MCF 10A (cell line): ENCODE measurements around the gene HLA-DRA. TPM values are rescaled to one million over a fixed set of nuclear protein-coding genes. Genes with fewer than 3 reads are reported as not detected.

Source experiments
- BruUV-seq: library from RNA; stranded (reverse); fragments of 400-500 nt; replicated peaks from 2 replicates; lab custom pipeline; 2021; lab: Mats Ljungman, UMichigan
- CTCF ChIA-PET: fragments of 300-600 bp; sonication (Branson Sonifier 250); formaldehyde crosslinking; extraction: SDS; loops from one replicate; lab custom pipeline; 2021; ENCODE audit warnings: antibody characterized with exemption, inconsistent platforms; lab: Yijun Ruan, JAX
- POLR2A ChIA-PET: fragments of 300-600, 350-650 bp; sonication (Branson Sonifier 250); formaldehyde crosslinking; extraction: SDS; loops from one replicate; lab custom pipeline; 2020; ENCODE audit warnings: antibody characterized with exemption, inconsistent platforms; lab: Yijun Ruan, JAX
- DNase-seq: peaks from one replicate; pipeline ENCODE4 v3.0.0-alpha.2; 2018; ENCODE audit not compliant: unreplicated experiment
- H3K27ac Mint-ChIP-seq: one replicate; pipeline ENCODE4 v1.8.0; 2022; ENCODE audit warnings: mild to moderate bottlenecking, low read depth, mixed read lengths; ENCODE audit not compliant: unreplicated experiment
- H3K27me3 Mint-ChIP-seq: one replicate; pipeline ENCODE4 v1.8.0; 2022; ENCODE audit warnings: mixed read lengths; ENCODE audit not compliant: insufficient read depth, unreplicated experiment
- H3K36me3 Mint-ChIP-seq: one replicate; pipeline ENCODE4 v1.8.0; 2022; ENCODE audit warnings: mild to moderate bottlenecking, moderate library complexity, mixed read lengths; ENCODE audit not compliant: insufficient read depth, unreplicated experiment
- H3K4me1 Mint-ChIP-seq: one replicate; pipeline ENCODE4 v1.8.0; 2022; ENCODE audit warnings: mixed read lengths; ENCODE audit not compliant: insufficient read depth, unreplicated experiment
- H3K4me3 Mint-ChIP-seq: one replicate; pipeline ENCODE4 v1.8.0; 2022; ENCODE audit warnings: mild to moderate bottlenecking, moderate library complexity, mixed read lengths; ENCODE audit not compliant: unreplicated experiment
- H3K9me3 Mint-ChIP-seq: one replicate; pipeline ENCODE4 v1.8.0; 2022; ENCODE audit warnings: mixed read lengths; ENCODE audit not compliant: unreplicated experiment
- CTCF ChIP-seq: fragments of 200-600 bp; IDR thresholded peaks from one replicate; pipeline ENCODE4 v1.8.0; 2022; ENCODE audit warnings: antibody characterized with exemption, mild to moderate bottlenecking; ENCODE audit not compliant: unreplicated experiment
- intact Hi-C: fragments of 100-400 bp; cut with micrococcal nuclease; formaldehyde crosslinking; loops from 2 replicates; pipeline ENCODE4 v1.14.1; 2022
- total RNA-seq: library from RNA; stranded (reverse); gene quantifications from 2 replicates; pipeline ENCODE4 v1.2.3, GENCODE V29; 2022

Gene HLA-DRA
- total RNA-seq, 1 experiment from 2014 or later = not detected

- Mint-ChIP-seq H3K4me3 (no peak overlapping the region), H3K4me1 (no peaks in the 10 kb centered on the region), H3K36me3 (peaks cover 6% of the 10 kb centered on the region), H3K9me3 (no peaks in the 10 kb centered on the region), H3K27ac (no peak overlapping the region), H3K27me3 (peaks cover 54% of the 10 kb centered on the region)
- BruUV-seq = no TSS peak
- no peak for TF ChIP-seq CTCF
- intact Hi-C loops = no loop called here
- POLR2A ChIA-PET = no interaction called here
- CTCF ChIA-PET = interaction anchor here (0.5 to 4.5 kb wide), 4 partner anchors 12 to 1814 kb away, joined by 3 to 50 read pairs (median 4); no protein-coding TSS in a partner anchor
- DNase-seq = no peak
Observed at GRCh38 chr6:32426338-32426737, 13.3 kb upstream of the HLA-DRA start.

DNA sequence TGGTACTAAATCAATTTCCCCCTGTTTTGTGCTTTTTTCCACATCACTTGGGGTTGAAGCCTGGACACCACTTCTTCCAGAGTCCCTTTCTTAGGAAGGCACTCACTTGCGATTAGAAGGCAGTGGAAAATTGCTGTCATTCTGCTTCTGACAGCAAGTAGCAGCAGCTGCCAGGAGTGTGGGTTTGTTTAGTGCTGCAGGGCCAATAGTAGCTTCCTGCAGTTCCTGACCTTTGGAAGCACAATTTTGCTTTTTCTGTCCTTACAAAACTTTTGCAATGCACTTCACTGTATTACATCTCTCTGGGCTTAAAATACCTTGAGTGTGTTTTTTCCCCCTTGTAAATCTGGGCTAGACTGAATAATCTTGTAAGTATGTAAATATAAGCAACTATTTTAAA, 12.5 kb upstream of the HLA-DRA start:
- intact Hi-C loops = no loop called here
- peaks cover 6% of the 10 kb centered on the region for H3K36me3 Mint-ChIP-seq
- ChIA-PET CTCF (interaction anchor here (1.2 to 4.5 kb wide), 2 partner anchors 13 to 370 kb away, joined by 4 to 50 read pairs; no protein-coding TSS in a partner anchor), POLR2A (no interaction called here)
- no peaks in the 10 kb centered on the region for H3K9me3 Mint-ChIP-seq
- no peak for TF ChIP-seq CTCF
- no peak overlapping the region for H3K27ac Mint-ChIP-seq
- BruUV-seq = no TSS peak
- H3K27me3 Mint-ChIP-seq = peaks cover 48% of the 10 kb centered on the region
- DNase-seq = no peak
- no peaks in the 10 kb centered on the region for H3K4me1 Mint-ChIP-seq
- no peak overlapping the region for H3K4me3 Mint-ChIP-seq

- H3K36me3 Mint-ChIP-seq = no peaks in the 10 kb centered on the region
- peaks cover 48% of the 10 kb centered on the region for H3K27me3 Mint-ChIP-seq
- DNase-seq = no peak
- POLR2A ChIA-PET = no interaction called here
- CTCF ChIA-PET = no interaction called here
- no peaks in the 10 kb centered on the region for H3K4me1 Mint-ChIP-seq
- no peaks in the 10 kb centered on the region for H3K9me3 Mint-ChIP-seq
- no peak for TF ChIP-seq CTCF
- no peak overlapping the region for H3K4me3 Mint-ChIP-seq
- intact Hi-C loops = no loop called here
- BruUV-seq = no TSS peak
- H3K27ac Mint-ChIP-seq = no peak overlapping the region
Observed at GRCh38 chr6:32427934-32428474, 11.7 kb upstream of the HLA-DRA start.

DNA sequence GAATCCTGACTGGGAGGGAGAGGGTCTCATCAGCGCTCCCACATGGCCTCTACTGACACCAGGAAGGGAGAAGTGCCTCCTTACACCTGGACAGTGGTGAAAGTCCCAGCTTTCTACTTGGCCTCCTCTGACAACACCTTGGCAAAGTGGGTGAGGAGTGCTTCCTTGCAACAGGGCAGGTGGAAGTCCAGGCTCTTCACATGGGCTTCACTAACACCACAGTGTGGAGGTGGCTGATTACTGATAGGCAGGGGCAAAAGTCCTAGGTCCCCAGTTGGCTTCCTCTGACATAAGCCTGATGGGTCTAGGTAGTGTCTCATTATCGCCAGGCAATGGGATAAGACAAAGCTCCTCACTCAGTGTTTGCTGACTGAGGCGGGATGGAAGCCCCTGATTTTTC, 9.5 kb upstream of the HLA-DRA start:
- POLR2A ChIA-PET = no interaction called here
- Mint-ChIP-seq H3K9me3 (no peaks in the 10 kb centered on the region), H3K4me1 (no peaks in the 10 kb centered on the region), H3K27me3 (peaks cover 52% of the 10 kb centered on the region), H3K27ac (no peak overlapping the region), H3K36me3 (no peaks in the 10 kb centered on the region), H3K4me3 (no peak overlapping the region)
- BruUV-seq = no TSS peak
- no peak for TF ChIP-seq CTCF
- DNase-seq = no peak
- CTCF ChIA-PET = interaction anchor here (0.6 to 4.5 kb wide), 6 partner anchors 12 to 375 kb away, joined by 3 to 24 read pairs (median 3); no protein-coding TSS in a partner anchor
- intact Hi-C loops = loop anchor here (5.0 kb wide), 1 partner anchor 192 kb away; no protein-coding TSS in a partner anchor
